ENCODE data around the gene DEPDC4. TPM values are rescaled to one million over a fixed set of nuclear protein-coding genes. Genes with fewer than 3 reads are reported as not detected.
"Not testable (repeated sequence)": the region's sequence is repeated elsewhere in the genome, so short reads cannot be mapped to it uniquely, and the experiment has no call there.

DEPDC4 gene
- total RNA-seq, 2 donors from 2014 or later: 4.8 to 7.3 TPM

DNA sequence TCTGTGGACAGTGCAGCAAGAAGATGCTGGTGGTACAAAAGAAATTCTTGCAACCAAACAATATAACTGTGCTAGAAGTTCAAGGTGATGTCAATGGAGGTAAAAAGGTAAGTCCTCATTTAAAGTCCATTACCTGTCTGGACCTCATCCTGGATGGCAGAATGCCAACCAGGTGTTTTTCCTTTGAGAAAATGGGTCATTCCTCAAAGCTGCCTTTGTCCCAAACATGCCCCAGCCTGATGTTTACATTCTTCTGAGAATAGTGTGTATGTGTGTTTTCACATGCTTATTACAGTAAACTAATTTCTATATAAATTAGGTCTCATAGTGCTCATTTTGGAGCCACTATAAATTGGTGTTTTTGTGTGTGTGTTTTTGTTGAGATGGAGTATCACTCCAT, 41.4 kb downstream of the DEPDC4 start:
- peaks cover 47% of the 10 kb centered on the region for H3K36me3 ChIP-seq (ENCODE audit: control insufficient read depth, insufficient read depth, low read length)
- H3K27ac Mint-ChIP-seq: no peak overlapping the region
- H3K27me3 Mint-ChIP-seq (ENCODE audit: insufficient read depth): no peaks in the 10 kb centered on the region
- H3K9me3 ChIP-seq (ENCODE audit: control insufficient read depth, low read length): no peaks in the 10 kb centered on the region
- TF ChIP-seq, protein P1, sequence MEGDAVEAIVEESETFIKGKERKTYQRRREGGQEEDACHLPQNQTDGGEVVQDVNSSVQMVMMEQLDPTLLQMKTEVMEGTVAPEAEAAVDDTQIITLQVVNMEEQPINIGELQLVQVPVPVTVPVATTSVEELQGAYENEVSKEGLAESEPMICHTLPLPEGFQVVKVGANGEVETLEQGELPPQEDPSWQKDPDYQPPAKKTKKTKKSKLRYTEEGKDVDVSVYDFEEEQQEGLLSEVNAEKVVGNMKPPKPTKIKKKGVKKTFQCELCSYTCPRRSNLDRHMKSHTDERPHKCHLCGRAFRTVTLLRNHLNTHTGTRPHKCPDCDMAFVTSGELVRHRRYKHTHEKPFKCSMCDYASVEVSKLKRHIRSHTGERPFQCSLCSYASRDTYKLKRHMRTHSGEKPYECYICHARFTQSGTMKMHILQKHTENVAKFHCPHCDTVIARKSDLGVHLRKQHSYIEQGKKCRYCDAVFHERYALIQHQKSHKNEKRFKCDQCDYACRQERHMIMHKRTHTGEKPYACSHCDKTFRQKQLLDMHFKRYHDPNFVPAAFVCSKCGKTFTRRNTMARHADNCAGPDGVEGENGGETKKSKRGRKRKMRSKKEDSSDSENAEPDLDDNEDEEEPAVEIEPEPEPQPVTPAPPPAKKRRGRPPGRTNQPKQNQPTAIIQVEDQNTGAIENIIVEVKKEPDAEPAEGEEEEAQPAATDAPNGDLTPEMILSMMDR (conservative IDR thresholded peaks at IDR 0.05): no peak
- H3K4me1 ChIP-seq (ENCODE audit: control insufficient read depth, insufficient read depth, low read length): no peaks in the 10 kb centered on the region
- no peak for DNase-seq
- no peak overlapping the region for H3K27ac ChIP-seq (ENCODE audit: low read depth, low read length)
- H3K27me3 ChIP-seq (ENCODE audit: control insufficient read depth, insufficient read depth, low read length, poor library complexity, severe bottlenecking): no peaks in the 10 kb centered on the region
- H3K4me3 Mint-ChIP-seq: no peak overlapping the region
- H3K9ac ChIP-seq (ENCODE audit: extremely low read depth, low read length, poor library complexity, severe bottlenecking): no peak overlapping the region
- H3K4me3 ChIP-seq (ENCODE audit: low read length): no peak overlapping the region
- H3K9me3 Mint-ChIP-seq: no peaks in the 10 kb centered on the region
- peaks cover 29% of the 10 kb centered on the region for H3K36me3 Mint-ChIP-seq (ENCODE audit: low read depth)
- no peaks in the 10 kb centered on the region for H3K4me1 Mint-ChIP-seq

DNA sequence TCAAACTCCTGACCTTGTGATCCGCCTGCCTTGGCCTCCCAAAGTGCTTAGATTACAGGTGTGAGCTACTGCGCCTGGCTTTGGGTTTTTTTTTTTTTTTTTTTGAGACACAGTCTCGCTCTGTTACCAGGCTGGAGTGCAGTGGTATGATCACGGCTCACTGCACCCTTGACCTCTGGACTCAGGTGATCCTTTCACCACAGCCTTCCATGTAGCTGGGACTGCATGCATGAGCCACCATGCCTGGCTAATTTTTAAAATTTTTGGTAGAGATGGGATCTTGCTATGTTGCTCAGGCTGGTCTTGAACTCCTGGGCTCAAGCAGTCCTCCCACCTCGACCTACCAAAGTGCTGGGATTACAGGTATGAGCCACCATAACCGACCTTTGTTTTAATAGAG, 44.7 kb downstream of the DEPDC4 start:
- not testable (repeated sequence) for H3K4me3 ChIP-seq (ENCODE audit: low read length); H3K9me3 ChIP-seq (ENCODE audit: control insufficient read depth, low read length); H3K27me3 ChIP-seq (ENCODE audit: control insufficient read depth, insufficient read depth, low read length, poor library complexity, severe bottlenecking); DNase-seq; H3K27me3 Mint-ChIP-seq (ENCODE audit: insufficient read depth); H3K4me1 Mint-ChIP-seq; H3K9ac ChIP-seq (ENCODE audit: extremely low read depth, low read length, poor library complexity, severe bottlenecking); H3K4me3 Mint-ChIP-seq; H3K4me1 ChIP-seq (ENCODE audit: control insufficient read depth, insufficient read depth, low read length); H3K27ac ChIP-seq (ENCODE audit: low read depth, low read length); H3K9me3 Mint-ChIP-seq
- Mint-ChIP-seq H3K36me3 (ENCODE audit: low read depth) (peaks cover 38% of the 10 kb centered on the region), H3K27ac (peak overlapping the region; percentile 39)
- WGBS, 2 experiments (ENCODE audit: insufficient coverage in 1 of 2, insufficient read length in 1 of 2): 92 to 94% methylated on average over 2 to 6 of the region's 6 CpGs
- peaks cover 74% of the 10 kb centered on the region for H3K36me3 ChIP-seq (ENCODE audit: control insufficient read depth, insufficient read depth, low read length)

DNA sequence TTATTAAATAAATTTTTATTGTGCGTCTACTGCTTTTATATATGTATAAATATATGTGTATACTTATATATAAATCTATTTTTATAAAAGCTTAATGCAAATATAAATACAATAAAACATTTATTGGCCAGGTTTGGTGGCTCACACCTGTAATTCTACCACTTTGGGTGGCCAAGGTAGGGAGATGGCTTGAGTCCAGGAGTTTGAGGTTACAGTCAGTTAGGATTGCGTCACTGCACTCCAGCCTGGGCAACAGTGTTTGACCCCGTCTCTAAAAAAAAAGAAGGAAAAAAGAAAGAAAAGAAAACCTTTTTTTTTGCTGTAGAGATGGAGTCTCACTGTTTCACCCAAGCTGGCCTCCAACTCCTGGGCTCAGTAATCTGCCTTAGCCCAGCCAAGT, 45.4 kb downstream of the DEPDC4 start:
- H3K36me3 Mint-ChIP-seq (ENCODE audit: low read depth): peaks cover 38% of the 10 kb centered on the region
- H3K4me3 ChIP-seq (ENCODE audit: low read length): no peak overlapping the region
- peaks cover 77% of the 10 kb centered on the region for H3K36me3 ChIP-seq (ENCODE audit: control insufficient read depth, insufficient read depth, low read length)
- DNase-seq: no peak
- no peaks in the 10 kb centered on the region for H3K4me1 ChIP-seq (ENCODE audit: control insufficient read depth, insufficient read depth, low read length)
- peaks cover 3% of the 10 kb centered on the region for H3K4me1 Mint-ChIP-seq
- WGBS, 2 experiments (ENCODE audit: insufficient coverage in 1 of 2, insufficient read length in 1 of 2): 84 to 100% methylated on average over 1 to 2 of the region's 3 CpGs
- H3K27ac ChIP-seq (ENCODE audit: low read depth, low read length): no peak overlapping the region
- H3K27me3 Mint-ChIP-seq (ENCODE audit: insufficient read depth): no peaks in the 10 kb centered on the region
- no peaks in the 10 kb centered on the region for H3K9me3 Mint-ChIP-seq
- no peak overlapping the region for H3K9ac ChIP-seq (ENCODE audit: extremely low read depth, low read length, poor library complexity, severe bottlenecking)
- H3K27ac Mint-ChIP-seq: no peak overlapping the region
- H3K27me3 ChIP-seq (ENCODE audit: control insufficient read depth, insufficient read depth, low read length, poor library complexity, severe bottlenecking): no peaks in the 10 kb centered on the region
- TF ChIP-seq, protein P1 (conservative IDR thresholded peaks at IDR 0.05): no peak
- no peak overlapping the region for H3K4me3 Mint-ChIP-seq
- H3K9me3 ChIP-seq (ENCODE audit: control insufficient read depth, low read length): no peaks in the 10 kb centered on the region
